GM20431 (cell line): ENCODE data around the gene WBP1L.
"Not testable (repeated sequence)": the region's sequence is repeated elsewhere in the genome, so short reads cannot be mapped to it uniquely, and the experiment has no call there.

ENCODE experiments used
- in situ Hi-C: fragments of 300-500 bp; cut with MseI, MboI; formaldehyde crosslinking; loops from one replicate; pipeline ENCODE4 v1.15.0; 2020; ENCODE audit warnings: low sequenced_read_pairs; ENCODE audit not compliant: unreplicated experiment

Gene WBP1L

GRCh38 chr10:102801496-102801895 is 57.7 kb downstream of the WBP1L start:
- in situ Hi-C loops: no loop called here

GRCh38 chr10:102801978-102802377 is 58.2 kb downstream of the WBP1L start:
- in situ Hi-C loops: no loop called here

GRCh38 chr10:102802920-102803534 is 59.3 kb downstream of the WBP1L start:
- in situ Hi-C loops: no loop called here

- in situ Hi-C loops: no loop called here
These were observed 60.8 kb downstream of the WBP1L start for GRCh38 chr10:102804382-102805055.

- in situ Hi-C loops: no loop called here
These were observed 64.6 kb downstream of the WBP1L start for GRCh38 chr10:102808380-102808779.

GRCh38 chr10:102811346-102811745 is 67.6 kb downstream of the WBP1L start:
- in situ Hi-C loops: no loop called here

- in situ Hi-C loops: no loop called here
These were observed 68.6 kb downstream of the WBP1L start for GRCh38 chr10:102812231-102812876.

- in situ Hi-C loops: no loop called here
These were observed 69.3 kb downstream of the WBP1L start for GRCh38 chr10:102813017-102813541.

- in situ Hi-C loops: no loop called here
These were observed 70.1 kb downstream of the WBP1L start for GRCh38 chr10:102813734-102814452.

- in situ Hi-C loops: no loop called here
These were observed 70.7 kb downstream of the WBP1L start for GRCh38 chr10:102814453-102814871.

- in situ Hi-C loops: no loop called here
These were observed 71.3 kb downstream of the WBP1L start for GRCh38 chr10:102814873-102815661.

GRCh38 chr10:102815790-102816549 is 72.2 kb downstream of the WBP1L start:
- in situ Hi-C loops: no loop called here

- in situ Hi-C loops: no loop called here
These were observed 73.4 kb downstream of the WBP1L start for GRCh38 chr10:102817175-102817574.

GRCh38 chr10:102819054-102819453 is 75.3 kb downstream of the WBP1L start:
- in situ Hi-C loops: no loop called here

- in situ Hi-C loops: not testable (repeated sequence)
These were observed 76.3 kb downstream of the WBP1L start for GRCh38 chr10:102820008-102820407.

GRCh38 chr10:102822222-102822621 is 78.5 kb downstream of the WBP1L start:
- in situ Hi-C loops: no loop called here

- in situ Hi-C loops: loop anchor here (25.0 kb wide), 1 partner anchor 663 kb away; the partner anchor contains the start of genes CALHM3 and NEURL1
These were observed 80.9 kb downstream of the WBP1L start for GRCh38 chr10:102824664-102825063.

GRCh38 chr10:102826148-102826796 is 82.5 kb downstream of the WBP1L start:
- in situ Hi-C loops: loop anchor here (25.0 kb wide), 1 partner anchor 661 kb away; the partner anchor contains the start of genes CALHM3 and NEURL1
